ENCODE data around the gene PLXNA2. TPM values are rescaled to one million over a fixed set of nuclear protein-coding genes. Genes with fewer than 3 reads are reported as not detected.

Gene PLXNA2
- total RNA-seq, 6 experiments from 2014 or later = 20.9 to 29.9 (median 28.1) TPM

- no peak for DNase-seq
- Mint-ChIP-seq H3K27me3 (ENCODE audit: insufficient read depth) (peaks cover 3% of the 10 kb centered on the region), H3K4me1 (ENCODE audit: low read depth) (peaks cover 96% of the 10 kb centered on the region), H3K27ac (peak overlapping the region; percentile 54; the same call in 1 of the 2 replicates), H3K4me3 (no peak overlapping the region), H3K9me3 (no peaks in the 10 kb centered on the region), H3K36me3 (ENCODE audit: low read depth) (0 out of 2 replicates have a peak, but pooled peaks cover 3% of the 10 kb centered on the region)
- no peak for TF ChIP-seq CTCF (IDR thresholded peaks at IDR 0.05)
Measured at GRCh38 chr1:208181364-208181763, 62.8 kb downstream of the PLXNA2 start.

DNA sequence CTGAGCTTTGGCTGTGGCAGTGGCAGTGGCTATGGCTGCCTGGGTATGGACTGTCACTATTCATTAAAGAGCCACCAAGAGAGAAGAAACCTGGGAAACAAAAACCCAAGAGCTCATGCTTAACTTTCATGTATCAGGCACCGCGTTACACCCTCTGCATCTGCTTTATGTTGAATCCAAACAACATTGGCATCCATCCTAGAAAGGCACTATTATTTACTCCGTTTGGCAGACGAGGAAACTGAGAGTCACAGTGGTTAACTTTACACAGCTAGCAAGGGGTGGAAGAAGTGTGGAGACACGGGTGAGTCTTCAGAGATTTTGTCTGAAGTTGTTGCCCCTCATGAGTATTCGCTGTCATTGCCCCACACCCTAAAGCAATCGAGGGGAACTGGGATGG lies 63.8 kb downstream of the PLXNA2 start:
- DNase-seq = no peak
- Mint-ChIP-seq H3K4me3 (no peak overlapping the region), H3K27ac (peak overlapping the region; percentile 4; the same call in 1 of the 2 replicates), H3K9me3 (no peaks in the 10 kb centered on the region), H3K36me3 (ENCODE audit: low read depth) (no peaks in the 10 kb centered on the region), H3K4me1 (ENCODE audit: low read depth) (peaks cover 96% of the 10 kb centered on the region), H3K27me3 (ENCODE audit: insufficient read depth) (peaks cover 3% of the 10 kb centered on the region)
- TF ChIP-seq CTCF (IDR thresholded peaks at IDR 0.05) = no peak

DNA sequence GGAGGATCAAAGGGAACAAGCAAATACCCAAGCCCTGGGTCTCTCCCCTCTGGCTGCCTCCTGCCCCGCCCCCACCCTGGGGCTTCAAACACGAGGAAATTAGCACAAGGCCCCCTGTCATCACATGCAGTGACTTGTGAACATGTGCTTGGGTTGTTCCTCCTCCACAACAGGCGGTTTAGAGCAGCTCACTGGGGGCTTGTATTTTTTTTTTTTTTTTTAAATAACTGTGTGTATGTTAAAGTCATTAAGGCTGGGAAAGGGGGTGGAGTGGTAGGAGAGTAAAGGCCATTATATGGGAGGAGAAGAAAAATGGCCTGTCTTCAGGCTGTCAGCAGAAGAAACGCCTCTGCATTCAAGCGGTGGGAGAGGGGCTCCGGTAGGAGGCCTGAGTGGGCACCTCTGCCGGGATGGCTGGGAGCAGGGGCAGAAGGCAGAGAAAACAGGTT lies 64.2 kb downstream of the PLXNA2 start:
- Mint-ChIP-seq H3K9me3 (no peaks in the 10 kb centered on the region), H3K4me1 (ENCODE audit: low read depth) (peaks cover 96% of the 10 kb centered on the region), H3K4me3 (no peak overlapping the region), H3K27me3 (ENCODE audit: insufficient read depth) (peaks cover 3% of the 10 kb centered on the region), H3K36me3 (ENCODE audit: low read depth) (no peaks in the 10 kb centered on the region), H3K27ac (peak overlapping the region; percentile 4; the same call in 1 of the 2 replicates)
- TF ChIP-seq CTCF (IDR thresholded peaks at IDR 0.05) = no peak
- no peak for DNase-seq

DNA sequence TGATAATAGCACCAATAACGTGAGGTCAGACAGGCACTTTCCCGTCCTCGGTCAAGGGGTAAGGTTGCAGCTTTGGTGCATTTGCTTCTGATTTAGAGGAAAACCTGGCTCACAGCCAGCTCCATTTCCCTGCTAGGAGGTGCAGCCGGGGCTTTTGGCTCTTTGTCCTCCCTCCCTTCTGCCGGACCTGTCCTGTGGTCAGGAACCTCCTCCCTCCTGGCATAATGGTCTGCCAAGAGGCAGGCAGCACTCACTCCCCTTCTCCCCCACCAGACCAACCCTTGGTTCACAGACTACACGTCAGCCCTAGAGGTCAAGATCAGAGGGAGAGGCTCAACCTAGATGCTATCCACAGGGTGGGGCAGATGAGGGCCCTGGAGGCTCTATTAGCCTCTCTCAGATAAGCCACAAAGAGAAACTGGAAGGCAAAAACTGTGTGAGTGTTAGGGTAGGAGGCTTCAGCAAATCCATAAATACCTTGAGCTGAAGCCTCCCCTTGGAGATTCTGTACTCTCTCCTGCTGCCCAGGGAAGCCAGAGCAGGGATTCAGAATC lies 64.8 kb downstream of the PLXNA2 start:
- Mint-ChIP-seq H3K27ac (peak overlapping the region; percentile 80), H3K4me3 (peak overlapping the region; percentile 37; the same call in 1 of the 2 replicates), H3K9me3 (no peaks in the 10 kb centered on the region), H3K27me3 (ENCODE audit: insufficient read depth) (peaks cover 3% of the 10 kb centered on the region), H3K36me3 (ENCODE audit: low read depth) (no peaks in the 10 kb centered on the region), H3K4me1 (ENCODE audit: low read depth) (peaks cover 96% of the 10 kb centered on the region)
- no peak for TF ChIP-seq CTCF (IDR thresholded peaks at IDR 0.05)
- no peak for DNase-seq

DNA sequence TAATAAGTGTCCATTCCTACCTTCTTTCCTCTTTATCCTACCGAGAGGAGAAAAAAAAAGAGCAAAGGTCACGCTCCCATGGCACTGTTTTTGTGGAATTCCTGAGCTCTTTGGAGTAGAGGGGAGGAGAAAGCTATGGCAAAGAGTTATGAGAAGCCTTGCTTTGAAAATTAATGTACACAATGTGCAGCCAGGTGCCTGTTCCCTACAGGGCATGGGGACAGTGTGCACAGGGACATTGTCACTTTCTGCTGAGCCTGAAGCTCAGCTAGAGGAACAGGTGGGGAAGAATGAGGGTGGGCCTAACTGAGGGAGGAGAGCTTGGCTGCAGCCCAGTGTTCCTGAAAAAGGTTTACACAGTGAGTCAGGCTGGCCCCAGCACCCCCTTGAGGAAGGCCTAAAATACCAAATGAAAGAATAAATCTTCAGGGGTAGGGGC lies 66.1 kb downstream of the PLXNA2 start:
- peaks cover 96% of the 10 kb centered on the region for H3K4me1 Mint-ChIP-seq (ENCODE audit: low read depth)
- peaks cover 3% of the 10 kb centered on the region for H3K27me3 Mint-ChIP-seq (ENCODE audit: insufficient read depth)
- TF ChIP-seq CTCF (IDR thresholded peaks at IDR 0.05) = peak; percentile 18; the same call in 1 of the 2 replicates
- H3K36me3 Mint-ChIP-seq (ENCODE audit: low read depth) = no peaks in the 10 kb centered on the region
- no peak overlapping the region for H3K27ac Mint-ChIP-seq
- no peaks in the 10 kb centered on the region for H3K9me3 Mint-ChIP-seq
- 0 out of 2 replicates have a peak overlapping the region, but pooled peaks have one; percentile 19 for H3K4me3 Mint-ChIP-seq
- DNase-seq = no peak
